ENCODE results near the gene NRROS.

Gene NRROS

DNA sequence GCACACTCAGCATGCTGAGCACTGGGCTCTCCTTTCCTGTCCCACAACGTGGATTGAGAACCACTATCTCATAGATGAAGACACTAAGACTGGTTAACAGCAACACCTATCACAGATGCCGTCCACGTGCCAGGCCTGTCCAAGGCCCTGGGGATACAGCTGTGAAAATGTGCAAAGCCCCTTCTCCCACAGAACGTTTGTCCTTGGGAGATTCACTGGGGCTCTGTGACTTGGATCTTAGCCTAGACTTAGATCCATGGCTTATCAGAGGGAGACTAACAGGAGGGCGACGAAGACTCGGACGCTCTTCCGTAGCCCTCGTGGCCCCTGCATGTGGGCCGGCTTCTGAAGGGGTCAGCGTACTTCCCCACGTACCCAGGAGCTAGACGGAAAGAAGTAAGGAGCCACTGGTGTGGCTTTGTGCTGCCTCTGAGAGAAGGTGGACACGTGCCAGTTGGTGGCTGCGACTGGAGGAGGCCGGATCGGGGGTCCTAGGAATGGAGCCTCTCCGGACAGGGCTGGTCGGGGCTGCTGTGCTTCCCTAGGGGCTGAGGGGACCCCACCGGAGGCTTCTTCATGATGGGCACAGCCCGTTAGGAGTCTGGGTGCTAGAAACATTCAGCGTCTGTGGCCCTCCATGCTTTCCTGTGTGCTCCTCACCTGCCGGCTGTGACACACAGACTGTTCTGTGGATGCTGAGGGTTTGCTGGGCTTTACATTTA, 964 bp downstream of the NRROS start:
- no peaks in the 10 kb centered on the region for H3K9me2 ChIP-seq (replicated peaks; ENCODE audit: low read depth, low read length)
- H3K9me3 ChIP-seq (ENCODE audit: insufficient read depth, low read depth, low read length) = no peaks in the 10 kb centered on the region
- H4K20me1 ChIP-seq (ENCODE audit: insufficient read depth, low read length, poor library complexity, severe bottlenecking) = peaks cover 55% of the 10 kb centered on the region
- peaks cover 53% of the 10 kb centered on the region for H3K4me1 ChIP-seq (ENCODE audit: insufficient read depth, low read length, poor library complexity, severe bottlenecking)
- peaks cover 100% of the 10 kb centered on the region for H3K79me2 ChIP-seq (ENCODE audit: insufficient read depth, low read length)
- H3K27me3 ChIP-seq (ENCODE audit: insufficient read depth, low read length, poor library complexity, severe bottlenecking) = peaks cover 26% of the 10 kb centered on the region
- H3K9ac ChIP-seq (ENCODE audit: low read depth, low read length, poor library complexity, severe bottlenecking) = peak overlapping the region; percentile 98
- H3K4me3 ChIP-seq (ENCODE audit: low read length, poor library complexity, severe bottlenecking) = peak overlapping the region; percentile 93
- no peak overlapping the region for H2AFZ ChIP-seq (ENCODE audit: low read length)
- H3F3A ChIP-seq (ENCODE audit: low read depth) = no peaks in the 10 kb centered on the region
- H3K36me3 ChIP-seq (ENCODE audit: insufficient read depth, low read length) = peaks cover 42% of the 10 kb centered on the region
- TF ChIP-seq, protein P1, sequence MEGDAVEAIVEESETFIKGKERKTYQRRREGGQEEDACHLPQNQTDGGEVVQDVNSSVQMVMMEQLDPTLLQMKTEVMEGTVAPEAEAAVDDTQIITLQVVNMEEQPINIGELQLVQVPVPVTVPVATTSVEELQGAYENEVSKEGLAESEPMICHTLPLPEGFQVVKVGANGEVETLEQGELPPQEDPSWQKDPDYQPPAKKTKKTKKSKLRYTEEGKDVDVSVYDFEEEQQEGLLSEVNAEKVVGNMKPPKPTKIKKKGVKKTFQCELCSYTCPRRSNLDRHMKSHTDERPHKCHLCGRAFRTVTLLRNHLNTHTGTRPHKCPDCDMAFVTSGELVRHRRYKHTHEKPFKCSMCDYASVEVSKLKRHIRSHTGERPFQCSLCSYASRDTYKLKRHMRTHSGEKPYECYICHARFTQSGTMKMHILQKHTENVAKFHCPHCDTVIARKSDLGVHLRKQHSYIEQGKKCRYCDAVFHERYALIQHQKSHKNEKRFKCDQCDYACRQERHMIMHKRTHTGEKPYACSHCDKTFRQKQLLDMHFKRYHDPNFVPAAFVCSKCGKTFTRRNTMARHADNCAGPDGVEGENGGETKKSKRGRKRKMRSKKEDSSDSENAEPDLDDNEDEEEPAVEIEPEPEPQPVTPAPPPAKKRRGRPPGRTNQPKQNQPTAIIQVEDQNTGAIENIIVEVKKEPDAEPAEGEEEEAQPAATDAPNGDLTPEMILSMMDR (conservative IDR thresholded peaks at IDR 0.05; ENCODE audit: low read length) = no peak
- TF ChIP-seq EZH2phosphoT487 (IDR thresholded peaks at IDR 0.05; ENCODE audit: borderline replicate concordance) = no peak
- H3K4me2 ChIP-seq (ENCODE audit: low read depth, low read length, poor library complexity, severe bottlenecking) = peak overlapping the region; percentile 90

DNA sequence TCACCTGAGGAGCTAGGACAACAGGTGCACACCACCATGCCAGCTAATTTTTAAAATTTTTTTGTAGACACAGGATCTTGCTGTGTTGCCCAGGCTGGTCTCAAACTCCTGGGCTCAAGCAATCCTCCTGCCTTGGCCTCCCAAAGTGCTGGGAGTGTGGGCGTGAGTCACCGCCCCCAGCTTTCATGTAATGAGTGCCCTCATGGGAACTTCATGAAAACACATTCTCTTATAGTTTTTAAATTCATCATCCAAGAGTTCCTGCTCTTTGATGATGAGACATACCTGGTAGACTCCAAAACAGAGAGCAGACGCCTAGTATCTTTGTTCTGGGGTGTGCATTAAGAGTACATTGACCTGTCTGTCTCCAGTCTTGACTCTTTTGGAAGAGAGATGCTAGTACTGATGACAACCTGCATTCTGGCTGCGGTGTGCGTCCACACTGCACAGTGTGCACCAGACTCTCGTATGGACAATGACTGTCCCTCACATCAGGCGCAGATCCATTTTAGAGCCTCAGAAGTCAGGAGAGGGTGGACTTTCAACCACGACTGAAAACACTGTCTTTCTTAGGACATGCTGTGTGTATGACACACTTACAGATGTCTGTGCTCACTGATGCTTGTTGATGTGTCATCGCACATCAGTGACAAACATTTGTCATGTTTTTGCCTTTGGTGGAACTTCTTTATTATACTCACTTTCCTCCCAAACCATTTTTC, 2.0 kb downstream of the NRROS start:
- Histone ChIP-seq H3K4me3 (ENCODE audit: low read length, poor library complexity, severe bottlenecking) (peak overlapping the region; percentile 93), H2AFZ (ENCODE audit: low read length) (no peak overlapping the region), H3K27me3 (ENCODE audit: insufficient read depth, low read length, poor library complexity, severe bottlenecking) (peaks cover 26% of the 10 kb centered on the region), H3K4me2 (ENCODE audit: low read depth, low read length, poor library complexity, severe bottlenecking) (peak overlapping the region; percentile 90), H3K9ac (ENCODE audit: low read depth, low read length, poor library complexity, severe bottlenecking) (peak overlapping the region; percentile 98), H3K79me2 (ENCODE audit: insufficient read depth, low read length) (peaks cover 100% of the 10 kb centered on the region), H3K9me2 (replicated peaks; ENCODE audit: low read depth, low read length) (no peaks in the 10 kb centered on the region), H3F3A (ENCODE audit: low read depth) (no peaks in the 10 kb centered on the region), H3K36me3 (ENCODE audit: insufficient read depth, low read length) (peaks cover 53% of the 10 kb centered on the region), H3K4me1 (ENCODE audit: insufficient read depth, low read length, poor library complexity, severe bottlenecking) (peaks cover 57% of the 10 kb centered on the region), H4K20me1 (ENCODE audit: insufficient read depth, low read length, poor library complexity, severe bottlenecking) (peaks cover 66% of the 10 kb centered on the region), H3K9me3 (ENCODE audit: insufficient read depth, low read depth, low read length) (no peaks in the 10 kb centered on the region)
- TF ChIP-seq EZH2phosphoT487 (IDR thresholded peaks at IDR 0.05; ENCODE audit: borderline replicate concordance) = no peak
- TF ChIP-seq, protein P1 (conservative IDR thresholded peaks at IDR 0.05; ENCODE audit: low read length) = no peak

DNA sequence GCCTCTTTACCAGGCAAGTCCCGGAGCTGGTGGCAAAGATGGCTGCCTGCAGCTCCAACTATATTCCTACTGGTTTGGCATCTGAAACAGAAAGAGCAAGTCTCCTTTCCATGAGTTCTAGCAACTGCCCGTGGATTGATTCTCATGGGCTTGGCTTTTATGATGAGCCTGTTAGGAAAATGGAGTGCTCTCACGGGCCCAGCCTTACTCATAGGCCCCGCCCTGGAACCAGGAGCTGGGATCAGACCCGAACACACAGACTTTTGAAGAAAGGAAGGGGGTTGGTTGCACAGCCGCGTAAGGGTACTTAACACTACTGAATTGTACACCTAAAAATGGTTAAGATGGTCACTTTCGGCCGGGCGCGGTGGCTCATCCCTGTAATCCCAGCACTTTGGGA, 2.9 kb downstream of the NRROS start:
- Histone ChIP-seq H2AFZ (ENCODE audit: low read length) (no peak overlapping the region), H3K9me2 (replicated peaks; ENCODE audit: low read depth, low read length) (no peaks in the 10 kb centered on the region), H3K4me2 (ENCODE audit: low read depth, low read length, poor library complexity, severe bottlenecking) (peak overlapping the region; percentile 90), H3K4me1 (ENCODE audit: insufficient read depth, low read length, poor library complexity, severe bottlenecking) (peaks cover 59% of the 10 kb centered on the region), H3K9ac (ENCODE audit: low read depth, low read length, poor library complexity, severe bottlenecking) (peak overlapping the region; percentile 98), H3K36me3 (ENCODE audit: insufficient read depth, low read length) (peaks cover 61% of the 10 kb centered on the region), H3K79me2 (ENCODE audit: insufficient read depth, low read length) (peaks cover 100% of the 10 kb centered on the region), H4K20me1 (ENCODE audit: insufficient read depth, low read length, poor library complexity, severe bottlenecking) (peaks cover 75% of the 10 kb centered on the region), H3K27me3 (ENCODE audit: insufficient read depth, low read length, poor library complexity, severe bottlenecking) (peaks cover 26% of the 10 kb centered on the region), H3K4me3 (ENCODE audit: low read length, poor library complexity, severe bottlenecking) (peak overlapping the region; percentile 93), H3K9me3 (ENCODE audit: insufficient read depth, low read depth, low read length) (no peaks in the 10 kb centered on the region), H3F3A (ENCODE audit: low read depth) (no peaks in the 10 kb centered on the region)
- TF ChIP-seq EZH2phosphoT487 (IDR thresholded peaks at IDR 0.05; ENCODE audit: borderline replicate concordance) = no peak
- TF ChIP-seq, protein P1 (conservative IDR thresholded peaks at IDR 0.05; ENCODE audit: low read length) = no peak

All from Loucy (cell line).